Sigmoid colon (tissue), 4 donors: ENCODE data around the gene SLC26A9.

Experiments
- CTCF ChIP-seq, 4 experiments: fragments of 450-650 bp in 3 of 4; fragments of 200-600 bp in 1 of 4; IDR thresholded peaks; one replicate each; pipeline ENCODE4 v1.5.1; 2016 to 2019; ENCODE audit warnings: antibody characterized with exemption in 4 of 4, mild to moderate bottlenecking in 3 of 4, moderate library complexity in 2 of 4
- POLR2A ChIP-seq, 2 donors: fragments of 450-650 bp; IDR thresholded peaks; one replicate each; pipeline ENCODE4 v1.6.1; 2016; ENCODE audit warnings: antibody characterized with exemption in 2 of 2, mild to moderate bottlenecking in 2 of 2, moderate library complexity in 2 of 2
- POLR2AphosphoS5 ChIP-seq, 4 donors: sonication (generic); formaldehyde crosslinking; IDR thresholded peaks; one replicate each; pipeline ENCODE4 v1.6.1; 2017; ENCODE audit warnings: antibody characterized with exemption in 4 of 4

- no peak for TF ChIP-seq CTCF (IDR thresholded peaks at IDR 0.05)
- TF ChIP-seq POLR2A (IDR thresholded peaks at IDR 0.05) = no peak
- no peak for TF ChIP-seq POLR2AphosphoS5 (IDR thresholded peaks at IDR 0.05)
Measured at GRCh38 chr1:205986292-205986691, 43.0 kb upstream of the SLC26A9 start.
